ENCODE results near the gene IGSF22.

- no peak for TF ChIP-seq POLR2A (IDR thresholded peaks at IDR 0.05; ENCODE audit: low read length)
- no peak for TF ChIP-seq GATA1 (IDR thresholded peaks at IDR 0.05; ENCODE audit: low read depth, low read length)
Measured at GRCh38 chr11:18768472-18768901, 42.5 kb upstream of the IGSF22 start.

Measured in erythroblast (primary cell).